Neutrophil (primary cell): Measurements from ENCODE around the gene KCTD16.

Experiments used
- H3K27ac ChIP-seq: fragments of 200-600 bp; sonication (generic); 2 replicates; pipeline ENCODE4 v1.5.1; 2016; ENCODE audit warnings: mild to moderate bottlenecking, moderate library complexity
- H3K27me3 ChIP-seq: fragments of 200-600 bp; sonication (generic); 2 replicates; pipeline ENCODE4 v1.6.0; 2016; ENCODE audit warnings: mild to moderate bottlenecking
- H3K36me3 ChIP-seq: fragments of 200-600 bp; sonication (generic); 2 replicates; pipeline ENCODE4 v1.5.1; 2017
- H3K4me1 ChIP-seq, 2 experiments: fragments of 200-600 bp in 1 of 2; sonication (generic) in 1 of 2; 1 replicate in 1 of 2; 2 replicates in 1 of 2; pipeline versions ENCODE4 v1.5.1 to v1.6.1; 2013 to 2016; ENCODE audit warnings: low read depth in 1 of 2, low read length in 1 of 2, mild to moderate bottlenecking in 1 of 2, moderate library complexity in 1 of 2; ENCODE audit not compliant: control insufficient read depth in 1 of 2, insufficient read depth in 1 of 2
- H3K4me3 ChIP-seq, 2 experiments: fragments of 200-600 bp in 1 of 2; sonication (generic) in 1 of 2; 1 replicate in 1 of 2; 2 replicates in 1 of 2; pipeline ENCODE4 v1.5.1; 2013 to 2016; ENCODE audit warnings: low read depth in 1 of 2, low read length in 1 of 2, mild to moderate bottlenecking in 1 of 2, moderate library complexity in 1 of 2
- H3K9me3 ChIP-seq: fragments of 200-600 bp; sonication (generic); 2 replicates; pipeline ENCODE4 v1.5.1; 2016
- TF ChIP-seq, protein P1 (sequence below): fragments of 200-600 bp; sonication (generic); IDR thresholded peaks from 2 replicates; pipeline ENCODE4 v1.5.1; 2016; ENCODE audit warnings: antibody characterized with exemption

KCTD16 gene

DNA sequence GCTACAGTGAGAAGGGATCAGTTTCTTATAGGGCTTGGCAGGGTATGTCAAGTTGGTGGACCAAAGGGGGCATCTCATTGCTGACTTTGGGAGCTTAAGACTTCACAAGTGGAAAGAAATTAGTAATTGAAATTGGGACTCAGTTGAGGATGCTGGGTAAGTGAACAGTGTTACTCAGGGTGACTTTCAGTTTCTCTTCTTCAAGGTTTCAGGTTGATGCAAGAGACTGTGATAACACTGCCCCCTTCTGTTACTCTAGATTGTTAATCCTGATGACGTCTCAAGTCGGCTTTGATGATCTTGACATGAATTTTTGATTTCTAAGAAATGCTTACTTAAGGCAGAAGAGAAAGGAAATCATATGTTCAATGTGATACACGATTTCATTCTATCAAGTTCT lies 21.3 kb downstream of the KCTD16 start:
- H3K4me3 ChIP-seq = peak overlapping the region; percentile 9 to 31

DNA sequence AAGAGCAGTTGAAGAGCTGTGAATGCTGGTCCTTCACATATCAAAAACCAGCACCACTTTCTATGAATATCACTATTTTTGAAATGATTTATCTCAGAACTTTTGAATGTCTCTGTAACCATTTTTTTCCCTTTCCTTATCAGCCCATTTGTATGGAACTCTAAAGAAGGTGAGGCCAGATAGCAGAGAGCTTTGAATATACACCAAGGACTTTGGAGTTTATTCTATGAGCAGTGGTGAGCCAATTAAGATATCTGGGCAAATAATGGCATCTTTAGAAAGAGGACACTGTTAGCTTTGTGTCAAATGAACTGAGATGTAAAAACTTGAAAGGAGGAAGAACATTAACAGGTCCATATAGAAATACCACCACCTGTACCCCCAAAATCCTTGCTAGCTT lies 22.0 kb downstream of the KCTD16 start:
- Histone ChIP-seq H3K27me3 (peaks cover 55% of the 10 kb centered on the region), H3K27ac (no peak overlapping the region), H3K36me3 (no peaks in the 10 kb centered on the region), H3K4me3 (no peak overlapping the region), H3K9me3 (no peaks in the 10 kb centered on the region), H3K4me1 (peaks cover 46% of the 10 kb centered on the region in 2 experiments)
- TF ChIP-seq, protein P1, sequence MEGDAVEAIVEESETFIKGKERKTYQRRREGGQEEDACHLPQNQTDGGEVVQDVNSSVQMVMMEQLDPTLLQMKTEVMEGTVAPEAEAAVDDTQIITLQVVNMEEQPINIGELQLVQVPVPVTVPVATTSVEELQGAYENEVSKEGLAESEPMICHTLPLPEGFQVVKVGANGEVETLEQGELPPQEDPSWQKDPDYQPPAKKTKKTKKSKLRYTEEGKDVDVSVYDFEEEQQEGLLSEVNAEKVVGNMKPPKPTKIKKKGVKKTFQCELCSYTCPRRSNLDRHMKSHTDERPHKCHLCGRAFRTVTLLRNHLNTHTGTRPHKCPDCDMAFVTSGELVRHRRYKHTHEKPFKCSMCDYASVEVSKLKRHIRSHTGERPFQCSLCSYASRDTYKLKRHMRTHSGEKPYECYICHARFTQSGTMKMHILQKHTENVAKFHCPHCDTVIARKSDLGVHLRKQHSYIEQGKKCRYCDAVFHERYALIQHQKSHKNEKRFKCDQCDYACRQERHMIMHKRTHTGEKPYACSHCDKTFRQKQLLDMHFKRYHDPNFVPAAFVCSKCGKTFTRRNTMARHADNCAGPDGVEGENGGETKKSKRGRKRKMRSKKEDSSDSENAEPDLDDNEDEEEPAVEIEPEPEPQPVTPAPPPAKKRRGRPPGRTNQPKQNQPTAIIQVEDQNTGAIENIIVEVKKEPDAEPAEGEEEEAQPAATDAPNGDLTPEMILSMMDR = no peak

More for the DNA sequence above, 21.3 kb downstream of the KCTD16 start:
- Histone ChIP-seq H3K36me3 (no peaks in the 10 kb centered on the region), H3K27me3 (peaks cover 48% of the 10 kb centered on the region), H3K4me1 (peaks cover 52 to 53% of the 10 kb centered on the region in 2 experiments), H3K27ac (peak overlapping the region; percentile 73), H3K9me3 (no peaks in the 10 kb centered on the region)
- TF ChIP-seq, protein P1 = no peak

DNA sequence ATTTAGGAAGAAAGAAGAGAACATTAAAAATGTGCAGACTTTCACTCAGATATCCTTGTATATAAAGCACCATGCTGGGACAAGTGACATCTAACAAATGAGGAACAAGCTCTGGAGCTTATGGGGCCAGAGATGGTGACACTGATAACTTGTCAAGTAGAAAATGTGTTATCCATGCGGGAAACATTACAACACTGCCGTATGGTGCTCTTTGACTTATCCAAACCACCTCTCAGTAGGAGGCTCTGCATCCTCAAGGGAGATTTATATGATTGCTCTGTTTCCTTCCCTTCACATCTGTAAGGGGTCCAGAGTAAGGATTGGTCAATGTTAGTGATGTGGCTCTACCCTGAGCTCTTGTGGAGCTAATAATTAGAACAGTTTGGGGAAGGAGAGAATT lies 23.5 kb downstream of the KCTD16 start:
- TF ChIP-seq, protein P1 = no peak
- peaks cover 31% of the 10 kb centered on the region in 2 experiments for H3K4me1 ChIP-seq

DNA sequence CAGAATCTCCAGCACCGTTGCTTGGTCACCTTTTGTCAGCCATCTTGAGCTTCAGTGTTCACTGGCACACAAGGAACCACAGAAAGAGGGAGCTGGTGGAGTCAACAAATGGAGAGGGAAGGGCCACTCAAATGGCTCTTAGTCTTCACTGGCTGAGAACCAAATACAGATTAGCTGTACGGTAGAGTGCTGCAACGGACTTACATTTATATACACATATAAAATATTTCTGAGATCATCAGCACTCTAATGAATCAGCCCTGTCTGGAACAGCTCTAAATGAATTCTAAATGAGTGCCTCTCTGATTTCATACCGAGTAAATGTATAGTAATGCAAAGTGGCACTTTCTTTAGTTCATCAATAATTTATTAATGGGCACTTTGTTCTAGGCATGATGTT lies 24.8 kb downstream of the KCTD16 start:
- Histone ChIP-seq H3K4me1 (peaks cover 18% of the 10 kb centered on the region in 2 experiments), H3K36me3 (no peaks in the 10 kb centered on the region), H3K27ac (no peak overlapping the region), H3K27me3 (peaks cover 82% of the 10 kb centered on the region), H3K4me3 (no peak overlapping the region), H3K9me3 (no peaks in the 10 kb centered on the region)
- TF ChIP-seq, protein P1 = no peak

More for the DNA sequence above, 23.5 kb downstream of the KCTD16 start:
- peaks cover 70% of the 10 kb centered on the region for H3K27me3 ChIP-seq
- H3K36me3 ChIP-seq = no peaks in the 10 kb centered on the region
- no peak overlapping the region for H3K27ac ChIP-seq
- H3K4me3 ChIP-seq = no peak overlapping the region
- H3K9me3 ChIP-seq = no peaks in the 10 kb centered on the region

DNA sequence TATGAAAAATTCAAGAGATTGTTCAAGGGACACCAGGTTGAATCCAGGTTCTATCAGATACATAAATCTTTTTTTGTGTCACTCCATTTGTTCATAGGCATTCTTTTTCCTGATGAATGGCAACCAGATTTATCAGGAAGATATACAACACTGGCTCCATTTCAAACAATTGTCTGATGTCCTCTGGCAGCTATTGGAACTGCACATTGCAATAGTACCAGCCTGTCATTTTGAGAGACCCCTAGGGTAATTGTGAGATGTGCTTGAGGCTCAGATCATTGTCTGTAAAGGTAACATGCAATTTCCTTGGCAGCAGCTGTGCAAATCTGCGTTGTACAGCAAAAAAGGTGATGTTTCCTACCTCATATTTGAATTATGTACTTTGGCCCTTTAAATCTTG lies 25.9 kb downstream of the KCTD16 start:
- Histone ChIP-seq H3K4me3 (no peak overlapping the region), H3K4me1 (peaks cover 6 to 7% of the 10 kb centered on the region in 2 experiments), H3K27ac (no peak overlapping the region), H3K9me3 (no peaks in the 10 kb centered on the region), H3K27me3 (peaks cover 93% of the 10 kb centered on the region), H3K36me3 (no peaks in the 10 kb centered on the region)
- TF ChIP-seq, protein P1 = no peak

DNA sequence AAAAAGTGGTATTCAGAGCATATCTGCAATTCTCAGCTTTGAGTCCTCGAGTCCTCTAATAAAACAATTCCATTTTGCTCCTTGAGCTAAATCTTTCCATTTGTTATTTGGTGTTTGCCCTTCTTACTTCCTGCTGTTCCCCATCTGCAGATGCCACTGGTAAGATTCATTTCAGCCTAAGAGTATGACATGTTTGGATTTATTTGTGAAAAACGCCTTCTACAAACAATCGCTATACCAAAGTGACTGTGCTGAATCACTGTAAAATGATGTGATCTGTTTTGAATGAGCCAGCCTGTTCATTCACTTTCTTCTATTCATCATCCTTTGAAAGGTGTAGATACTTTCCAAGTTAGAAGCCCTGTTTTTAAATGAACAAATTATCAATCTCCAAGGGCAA lies 27.7 kb downstream of the KCTD16 start:
- Histone ChIP-seq H3K4me1 (no peaks in the 10 kb centered on the region), H3K27me3 (peaks cover 87% of the 10 kb centered on the region), H3K4me3 (no peak overlapping the region), H3K27ac (no peak overlapping the region), H3K36me3 (no peaks in the 10 kb centered on the region), H3K9me3 (no peaks in the 10 kb centered on the region)
- TF ChIP-seq, protein P1 = no peak
